ENCODE results near the gene SLC47A2. TPM values are rescaled to one million over a fixed set of nuclear protein-coding genes. Genes with fewer than 3 reads are reported as not detected.
A peak's percentile ranks its signal among the peaks of the same experiment; 100 is the strongest.

Gene SLC47A2
- total and polyA plus RNA-seq, 2 of the 13 experiments (the other 11 are each of a cell fraction or from before 2014, with no cell fraction given) = 0.04 TPM; not detected in 1

DNA sequence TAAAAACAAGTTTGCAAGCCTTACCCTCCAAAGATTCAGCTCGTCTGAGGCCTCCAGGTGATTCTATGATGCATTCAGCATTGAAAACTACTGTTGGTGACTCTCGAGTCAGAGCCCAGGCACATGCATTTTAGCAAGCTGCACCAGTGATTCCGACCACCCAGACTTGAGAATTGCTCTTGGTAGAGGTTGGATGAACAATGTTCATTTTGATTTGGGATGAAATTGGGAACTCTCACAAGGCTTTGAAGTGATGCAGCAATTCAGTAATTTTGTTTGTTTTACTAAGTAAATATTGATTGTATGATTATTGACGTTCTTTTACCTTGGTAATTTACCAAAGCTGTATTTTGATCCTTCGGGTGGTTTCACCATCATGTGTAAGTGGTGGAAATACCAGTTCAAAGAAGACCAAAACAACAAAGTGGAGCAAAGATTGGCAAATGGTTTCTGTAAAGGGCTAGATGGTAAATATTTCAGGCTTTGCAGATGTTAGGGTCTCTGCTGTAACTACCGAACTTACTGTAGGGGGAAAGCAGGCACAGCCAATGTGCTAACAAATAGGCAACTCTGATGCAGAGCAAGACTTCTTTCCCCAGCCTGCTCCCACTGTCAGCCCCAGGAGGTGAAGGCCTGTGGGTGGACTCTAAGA is 56.0 kb downstream of the SLC47A2 start (continued):
- TF ChIP-seq ATF5 (CRISPR knock-in tag; IDR thresholded peaks at IDR 0.05; ENCODE audit: low read depth) = no peak
- TF ChIP-seq ZNF879 (CRISPR knock-in tag; IDR thresholded peaks at IDR 0.05) = no peak
- TF ChIP-seq, protein P1, sequence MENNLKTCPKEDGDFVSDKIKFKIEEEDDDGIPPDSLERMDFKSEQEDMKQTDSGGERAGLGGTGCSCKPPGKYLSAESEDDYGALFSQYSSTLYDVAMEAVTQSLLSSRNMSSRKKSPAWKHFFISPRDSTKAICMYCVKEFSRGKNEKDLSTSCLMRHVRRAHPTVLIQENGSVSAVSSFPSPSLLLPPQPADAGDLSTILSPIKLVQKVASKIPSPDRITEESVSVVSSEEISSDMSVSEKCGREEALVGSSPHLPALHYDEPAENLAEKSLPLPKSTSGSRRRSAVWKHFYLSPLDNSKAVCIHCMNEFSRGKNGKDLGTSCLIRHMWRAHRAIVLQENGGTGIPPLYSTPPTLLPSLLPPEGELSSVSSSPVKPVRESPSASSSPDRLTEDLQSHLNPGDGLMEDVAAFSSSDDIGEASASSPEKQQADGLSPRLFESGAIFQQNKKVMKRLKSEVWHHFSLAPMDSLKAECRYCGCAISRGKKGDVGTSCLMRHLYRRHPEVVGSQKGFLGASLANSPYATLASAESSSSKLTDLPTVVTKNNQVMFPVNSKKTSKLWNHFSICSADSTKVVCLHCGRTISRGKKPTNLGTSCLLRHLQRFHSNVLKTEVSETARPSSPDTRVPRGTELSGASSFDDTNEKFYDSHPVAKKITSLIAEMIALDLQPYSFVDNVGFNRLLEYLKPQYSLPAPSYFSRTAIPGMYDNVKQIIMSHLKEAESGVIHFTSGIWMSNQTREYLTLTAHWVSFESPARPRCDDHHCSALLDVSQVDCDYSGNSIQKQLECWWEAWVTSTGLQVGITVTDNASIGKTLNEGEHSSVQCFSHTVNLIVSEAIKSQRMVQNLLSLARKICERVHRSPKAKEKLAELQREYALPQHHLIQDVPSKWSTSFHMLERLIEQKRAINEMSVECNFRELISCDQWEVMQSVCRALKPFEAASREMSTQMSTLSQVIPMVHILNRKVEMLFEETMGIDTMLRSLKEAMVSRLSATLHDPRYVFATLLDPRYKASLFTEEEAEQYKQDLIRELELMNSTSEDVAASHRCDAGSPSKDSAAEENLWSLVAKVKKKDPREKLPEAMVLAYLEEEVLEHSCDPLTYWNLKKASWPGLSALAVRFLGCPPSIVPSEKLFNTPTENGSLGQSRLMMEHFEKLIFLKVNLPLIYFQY (CRISPR knock-in tag; IDR thresholded peaks at IDR 0.05; ENCODE audit: borderline replicate concordance) = no peak
- no peak for TF ChIP-seq CCAR2 (optimal IDR thresholded peaks at IDR 0.05; ENCODE audit: low read depth, low read length)
- TF ChIP-seq BHLHE40 (IDR thresholded peaks at IDR 0.05; ENCODE audit: low read length) = no peak
- no peak for TF ChIP-seq U2AF2 (IDR thresholded peaks at IDR 0.05; ENCODE audit: low read depth, low read length)
- TF ChIP-seq POLR2AphosphoS5 (IDR thresholded peaks at IDR 0.05; ENCODE audit: low read depth, low read length) = no peak; the same call in 1 of the 2 replicates
- no peak for TF ChIP-seq ZIK1 (CRISPR knock-in tag; IDR thresholded peaks at IDR 0.05; ENCODE audit: borderline replicate concordance, low read depth)
- TF ChIP-seq, protein P2, sequence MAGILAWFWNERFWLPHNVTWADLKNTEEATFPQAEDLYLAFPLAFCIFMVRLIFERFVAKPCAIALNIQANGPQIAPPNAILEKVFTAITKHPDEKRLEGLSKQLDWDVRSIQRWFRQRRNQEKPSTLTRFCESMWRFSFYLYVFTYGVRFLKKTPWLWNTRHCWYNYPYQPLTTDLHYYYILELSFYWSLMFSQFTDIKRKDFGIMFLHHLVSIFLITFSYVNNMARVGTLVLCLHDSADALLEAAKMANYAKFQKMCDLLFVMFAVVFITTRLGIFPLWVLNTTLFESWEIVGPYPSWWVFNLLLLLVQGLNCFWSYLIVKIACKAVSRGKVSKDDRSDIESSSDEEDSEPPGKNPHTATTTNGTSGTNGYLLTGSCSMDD (CRISPR knock-in tag; IDR thresholded peaks at IDR 0.05) = no peak
- peak; percentile 78; the same call in 1 of the 2 replicates for TF ChIP-seq KAT8 (CRISPR knock-in tag; IDR thresholded peaks at IDR 0.05)
- TF ChIP-seq, protein P3, sequence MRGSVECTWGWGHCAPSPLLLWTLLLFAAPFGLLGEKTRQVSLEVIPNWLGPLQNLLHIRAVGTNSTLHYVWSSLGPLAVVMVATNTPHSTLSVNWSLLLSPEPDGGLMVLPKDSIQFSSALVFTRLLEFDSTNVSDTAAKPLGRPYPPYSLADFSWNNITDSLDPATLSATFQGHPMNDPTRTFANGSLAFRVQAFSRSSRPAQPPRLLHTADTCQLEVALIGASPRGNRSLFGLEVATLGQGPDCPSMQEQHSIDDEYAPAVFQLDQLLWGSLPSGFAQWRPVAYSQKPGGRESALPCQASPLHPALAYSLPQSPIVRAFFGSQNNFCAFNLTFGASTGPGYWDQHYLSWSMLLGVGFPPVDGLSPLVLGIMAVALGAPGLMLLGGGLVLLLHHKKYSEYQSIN (CRISPR knock-in tag; IDR thresholded peaks at IDR 0.05; ENCODE audit: borderline replicate concordance) = no peak
- no peak for TF ChIP-seq SCMH1 (CRISPR knock-in tag; IDR thresholded peaks at IDR 0.05; ENCODE audit: borderline replicate concordance)
- TF ChIP-seq CEBPB (IDR thresholded peaks at IDR 0.05; ENCODE audit: borderline replicate concordance, low read depth, low read length) = peak; percentile 84
- TF ChIP-seq ZNF781 (CRISPR knock-in tag; IDR thresholded peaks at IDR 0.05; ENCODE audit: borderline replicate concordance, not compliant biosample characterization) = no peak
- TF ChIP-seq, protein P4, sequence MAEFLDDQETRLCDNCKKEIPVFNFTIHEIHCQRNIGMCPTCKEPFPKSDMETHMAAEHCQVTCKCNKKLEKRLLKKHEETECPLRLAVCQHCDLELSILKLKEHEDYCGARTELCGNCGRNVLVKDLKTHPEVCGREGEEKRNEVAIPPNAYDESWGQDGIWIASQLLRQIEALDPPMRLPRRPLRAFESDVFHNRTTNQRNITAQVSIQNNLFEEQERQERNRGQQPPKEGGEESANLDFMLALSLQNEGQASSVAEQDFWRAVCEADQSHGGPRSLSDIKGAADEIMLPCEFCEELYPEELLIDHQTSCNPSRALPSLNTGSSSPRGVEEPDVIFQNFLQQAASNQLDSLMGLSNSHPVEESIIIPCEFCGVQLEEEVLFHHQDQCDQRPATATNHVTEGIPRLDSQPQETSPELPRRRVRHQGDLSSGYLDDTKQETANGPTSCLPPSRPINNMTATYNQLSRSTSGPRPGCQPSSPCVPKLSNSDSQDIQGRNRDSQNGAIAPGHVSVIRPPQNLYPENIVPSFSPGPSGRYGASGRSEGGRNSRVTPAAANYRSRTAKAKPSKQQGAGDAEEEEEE (CRISPR knock-in tag; IDR thresholded peaks at IDR 0.05; ENCODE audit: borderline replicate concordance) = no peak
- TF ChIP-seq ZNF281 (CRISPR knock-in tag; IDR thresholded peaks at IDR 0.05; ENCODE audit: borderline replicate concordance) = peak; percentile 56; the same call in 1 of the 2 replicates
- peak; percentile 90 for TF ChIP-seq PITX1 (CRISPR knock-in tag; IDR thresholded peaks at IDR 0.05)
